ENCODE data around the gene PROS1. TPM values are rescaled to one million over a fixed set of nuclear protein-coding genes. Genes with fewer than 3 reads are reported as not detected.

The PROS1 gene
- total RNA-seq, 2 donors from 2014 or later = 77.7 to 94.0 TPM

DNA sequence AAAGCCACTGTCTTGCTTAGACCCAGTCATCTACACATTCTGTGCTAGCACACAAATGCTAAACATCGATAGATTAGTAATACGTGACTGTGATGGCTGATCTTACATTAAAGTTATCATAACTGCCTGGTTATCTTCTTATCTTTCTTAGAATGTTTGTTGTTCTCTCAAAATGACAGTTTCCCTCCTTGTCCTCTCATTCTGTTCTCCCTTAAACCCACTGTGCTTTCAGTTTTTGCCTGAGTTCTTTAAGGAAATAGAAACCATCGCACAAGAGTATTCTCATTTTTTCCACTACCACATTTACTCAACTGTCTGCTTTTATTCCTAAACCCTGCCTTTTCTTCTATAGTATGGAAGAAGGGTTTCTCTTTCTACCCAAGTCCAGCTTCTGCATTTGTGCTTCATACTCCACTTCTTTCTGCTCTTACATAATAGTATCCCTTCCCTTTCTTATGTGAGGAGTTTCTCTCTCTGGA lies 37.6 kb upstream of the PROS1 start:
- TF ChIP-seq, protein P1, sequence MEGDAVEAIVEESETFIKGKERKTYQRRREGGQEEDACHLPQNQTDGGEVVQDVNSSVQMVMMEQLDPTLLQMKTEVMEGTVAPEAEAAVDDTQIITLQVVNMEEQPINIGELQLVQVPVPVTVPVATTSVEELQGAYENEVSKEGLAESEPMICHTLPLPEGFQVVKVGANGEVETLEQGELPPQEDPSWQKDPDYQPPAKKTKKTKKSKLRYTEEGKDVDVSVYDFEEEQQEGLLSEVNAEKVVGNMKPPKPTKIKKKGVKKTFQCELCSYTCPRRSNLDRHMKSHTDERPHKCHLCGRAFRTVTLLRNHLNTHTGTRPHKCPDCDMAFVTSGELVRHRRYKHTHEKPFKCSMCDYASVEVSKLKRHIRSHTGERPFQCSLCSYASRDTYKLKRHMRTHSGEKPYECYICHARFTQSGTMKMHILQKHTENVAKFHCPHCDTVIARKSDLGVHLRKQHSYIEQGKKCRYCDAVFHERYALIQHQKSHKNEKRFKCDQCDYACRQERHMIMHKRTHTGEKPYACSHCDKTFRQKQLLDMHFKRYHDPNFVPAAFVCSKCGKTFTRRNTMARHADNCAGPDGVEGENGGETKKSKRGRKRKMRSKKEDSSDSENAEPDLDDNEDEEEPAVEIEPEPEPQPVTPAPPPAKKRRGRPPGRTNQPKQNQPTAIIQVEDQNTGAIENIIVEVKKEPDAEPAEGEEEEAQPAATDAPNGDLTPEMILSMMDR (IDR thresholded peaks at IDR 0.05) = no peak
- Histone ChIP-seq H3K27ac (no peak overlapping the region), H3K4me1 (no peaks in the 10 kb centered on the region), H3K27me3 (no peaks in the 10 kb centered on the region), H3K4me3 (no peak overlapping the region), H3K9me3 (no peaks in the 10 kb centered on the region), H3K36me3 (no peaks in the 10 kb centered on the region)
- DNase-seq (ENCODE audit: low spot score) = no peak

DNA sequence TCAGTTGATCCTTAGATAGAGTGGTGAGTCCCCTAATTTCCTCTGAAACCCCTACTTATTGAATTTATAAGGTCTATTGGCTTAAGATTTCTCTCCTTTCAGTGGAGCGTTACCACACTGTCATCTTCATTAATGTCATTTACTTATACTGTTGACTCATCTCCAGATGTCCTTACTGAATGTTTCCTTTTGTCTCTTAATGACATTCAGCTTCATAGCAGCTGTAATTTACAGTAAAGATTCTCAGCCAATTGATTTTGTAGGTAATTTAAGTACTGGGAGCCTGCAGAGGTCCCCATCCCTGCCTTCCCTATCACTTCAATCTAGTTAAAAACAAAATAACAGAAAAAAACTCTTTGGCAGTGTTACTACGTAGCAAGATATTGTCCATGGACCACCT lies 35.9 kb upstream of the PROS1 start:
- Histone ChIP-seq H3K27me3 (no peaks in the 10 kb centered on the region), H3K4me1 (no peaks in the 10 kb centered on the region), H3K36me3 (no peaks in the 10 kb centered on the region), H3K27ac (no peak overlapping the region), H3K4me3 (no peak overlapping the region), H3K9me3 (no peaks in the 10 kb centered on the region)
- no peak for DNase-seq (ENCODE audit: low spot score)
- TF ChIP-seq, protein P1 (IDR thresholded peaks at IDR 0.05) = no peak

DNA sequence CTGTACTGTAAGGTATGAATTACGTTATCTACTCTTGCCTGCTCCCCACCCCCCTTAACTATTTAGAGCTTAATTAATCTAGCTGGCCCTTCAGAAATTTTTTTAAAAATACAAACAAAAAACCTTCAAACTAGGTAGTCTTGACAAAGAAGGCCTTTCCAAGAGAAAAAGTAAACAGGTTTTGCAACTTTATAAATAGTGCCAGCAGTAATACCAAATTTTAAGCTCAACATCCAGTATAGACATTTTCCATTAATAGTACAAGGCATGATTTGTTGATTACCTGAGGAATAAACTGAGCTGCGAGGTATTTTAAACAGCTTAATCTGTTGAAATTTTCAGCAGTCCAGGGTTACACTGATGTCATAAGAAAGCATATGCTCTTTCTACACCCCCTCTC lies 34.6 kb upstream of the PROS1 start:
- Histone ChIP-seq H3K4me1 (peaks cover 0 to 3% of the 10 kb centered on the region in 2 donors), H3K36me3 (no peaks in the 10 kb centered on the region), H3K4me3 (no peak overlapping the region), H3K27ac (no peak overlapping the region), H3K27me3 (no peaks in the 10 kb centered on the region), H3K9me3 (no peaks in the 10 kb centered on the region)
- no peak for DNase-seq (ENCODE audit: low spot score)
- TF ChIP-seq, protein P1 (IDR thresholded peaks at IDR 0.05) = no peak

DNA sequence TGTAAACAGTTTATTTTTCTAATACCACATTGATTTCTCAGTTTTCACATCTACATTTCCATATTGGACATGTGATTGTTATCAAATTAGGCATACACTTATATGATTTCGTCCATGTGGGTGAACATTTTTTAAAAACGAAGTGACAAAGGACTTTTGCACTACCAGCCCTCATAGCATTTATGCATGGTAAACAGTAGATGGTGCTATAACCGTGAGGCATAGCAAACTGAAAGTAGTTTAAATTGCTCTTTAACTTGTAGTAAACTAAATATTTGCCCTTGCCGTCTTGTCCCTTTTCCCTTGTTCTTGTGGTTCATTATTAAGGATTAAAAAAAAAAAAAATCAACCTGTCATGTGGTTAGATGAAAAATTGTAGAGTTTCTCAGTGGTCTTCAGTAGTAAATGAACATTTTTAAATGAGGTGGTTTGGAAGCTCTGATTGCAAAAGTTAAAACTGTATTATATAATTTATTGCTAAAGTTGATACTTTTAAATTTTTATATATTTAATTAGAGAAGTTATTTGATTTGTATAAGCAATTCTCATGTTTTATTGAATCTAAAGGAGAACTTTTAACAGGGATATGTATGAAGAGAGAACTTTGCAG lies 30.7 kb upstream of the PROS1 start:
- H3K27me3 ChIP-seq = no peaks in the 10 kb centered on the region
- peak overlapping the region in 1 of 2 donors; percentile 23 for H3K4me3 ChIP-seq
- peak overlapping the region in 1 of 2 donors; percentile 34 for H3K27ac ChIP-seq
- DNase-seq (ENCODE audit: low spot score) = no peak
- no peaks in the 10 kb centered on the region for H3K9me3 ChIP-seq
- TF ChIP-seq, protein P1 (IDR thresholded peaks at IDR 0.05) = peak; percentile 68 to 82
- H3K4me1 ChIP-seq = peaks cover 0 to 3% of the 10 kb centered on the region in 2 donors
- no peaks in the 10 kb centered on the region for H3K36me3 ChIP-seq

DNA sequence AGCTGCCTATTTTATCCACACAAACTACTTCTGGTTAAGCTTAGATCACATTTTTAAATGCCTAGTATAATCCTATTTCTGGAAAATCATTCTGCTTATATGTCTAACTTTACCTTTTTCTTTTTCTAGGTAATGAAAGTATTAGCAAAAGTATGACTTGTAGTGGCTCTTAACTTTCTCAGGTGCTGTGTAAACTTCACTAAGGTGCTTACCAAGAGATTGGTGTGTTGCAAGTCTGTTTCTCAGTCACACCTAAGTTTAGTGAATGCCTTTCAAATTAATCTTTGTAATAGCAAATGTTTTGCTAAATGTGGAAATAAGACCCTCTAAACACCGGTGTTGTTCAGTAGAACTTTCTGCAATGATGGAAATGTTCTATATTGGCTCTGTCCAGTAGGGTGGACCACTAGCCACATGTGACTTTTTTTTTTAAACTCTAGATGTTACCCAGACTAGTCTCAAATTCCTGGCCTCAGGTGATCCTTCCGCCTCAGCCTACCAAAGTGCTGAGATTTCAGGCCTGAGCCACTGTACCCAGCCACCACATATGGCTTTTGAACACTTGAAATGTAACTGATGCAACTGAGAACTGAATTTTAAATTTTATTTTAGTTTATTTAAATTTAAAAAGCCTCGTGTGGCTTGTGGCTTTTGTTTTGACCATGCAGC lies 28.3 kb upstream of the PROS1 start:
- Histone ChIP-seq H3K27me3 (no peaks in the 10 kb centered on the region), H3K36me3 (no peaks in the 10 kb centered on the region), H3K9me3 (no peaks in the 10 kb centered on the region), H3K4me1 (peaks cover 0 to 3% of the 10 kb centered on the region in 2 donors), H3K4me3 (no peak overlapping the region), H3K27ac (no peak overlapping the region)
- DNase-seq (ENCODE audit: low spot score) = no peak
- TF ChIP-seq, protein P1 (IDR thresholded peaks at IDR 0.05) = no peak

Measured in right atrium auricular region (tissue), 2 donors.